GM19239 (cell line): Measurements from ENCODE around the gene DIPK1B.

Experiments
- DNase-seq: peaks from one replicate; pipeline ENCODE4 v3.0.0; 2011; ENCODE audit warnings: low spot score; ENCODE audit not compliant: insufficient read length
- FAIRE-seq: peaks from 2 replicates; lab custom pipeline; 2011; peaks lifted over from hg19 to GRCh38; lab: Jason Lieb, UNC

The DIPK1B gene

DNA sequence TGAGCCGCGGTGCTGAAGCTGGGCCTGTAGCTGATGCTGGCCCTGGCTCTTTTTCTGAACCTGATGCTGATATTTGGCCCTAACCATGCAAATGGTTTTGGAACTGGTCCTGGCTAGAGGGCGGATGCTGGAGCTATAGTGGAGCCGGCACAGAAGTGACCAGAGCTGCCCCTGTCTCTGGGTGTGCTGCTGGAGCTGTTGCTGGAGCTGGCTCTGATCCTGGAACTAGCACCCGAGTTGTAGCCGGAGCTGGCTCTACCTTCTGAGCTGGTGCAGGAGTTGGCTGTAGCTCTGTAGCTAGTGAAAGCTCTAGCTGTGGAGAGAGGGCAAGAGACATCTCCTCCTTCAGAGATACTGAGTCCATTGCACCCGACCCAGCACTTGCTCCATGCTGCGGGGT, 17.6 kb downstream of the DIPK1B start:
- FAIRE-seq, result no peak

DNA sequence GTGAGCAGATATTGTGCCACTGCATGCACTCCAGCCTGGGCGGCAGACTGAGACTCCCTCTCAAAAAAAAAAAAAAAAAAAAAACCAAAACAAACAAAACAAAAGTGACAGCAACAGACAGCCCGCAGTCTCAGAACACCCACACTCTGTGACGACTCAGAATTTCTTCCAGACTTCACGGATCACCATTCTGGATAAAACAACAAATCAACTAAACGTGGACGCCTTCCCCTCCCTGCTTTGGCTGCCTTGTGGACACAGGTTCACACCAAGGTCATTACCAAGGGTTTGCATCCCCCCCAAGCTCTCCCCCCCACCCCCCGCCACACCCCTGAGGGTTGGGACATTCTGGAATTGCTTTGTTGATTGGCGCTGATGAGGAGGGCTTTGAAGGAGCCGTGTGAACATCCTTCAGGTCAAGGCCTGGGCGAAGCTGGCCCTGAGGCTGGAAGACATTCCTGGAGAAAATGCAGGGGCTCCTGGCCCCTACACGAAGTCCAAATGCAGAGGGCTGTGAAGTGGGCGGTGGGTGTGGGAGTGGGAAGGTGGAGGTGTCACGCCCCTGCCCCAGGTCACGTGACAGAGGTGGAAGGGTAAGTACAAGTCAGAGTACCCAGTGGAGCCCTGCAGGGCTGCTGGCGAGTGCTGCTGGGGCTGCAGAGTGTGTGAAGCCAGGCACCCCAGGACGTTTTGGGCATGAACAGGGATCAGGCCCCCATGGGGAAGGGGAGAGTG, 20.2 kb downstream of the DIPK1B start:
- DNase-seq (no peak), FAIRE-seq (no peak)

More for the DNA sequence above, 17.6 kb downstream of the DIPK1B start:
- DNase-seq, result no peak

GRCh38 chr9:136733611-136734010, 21.2 kb downstream of the DIPK1B start:
- no peak for FAIRE-seq
- no peak for DNase-seq

DNA sequence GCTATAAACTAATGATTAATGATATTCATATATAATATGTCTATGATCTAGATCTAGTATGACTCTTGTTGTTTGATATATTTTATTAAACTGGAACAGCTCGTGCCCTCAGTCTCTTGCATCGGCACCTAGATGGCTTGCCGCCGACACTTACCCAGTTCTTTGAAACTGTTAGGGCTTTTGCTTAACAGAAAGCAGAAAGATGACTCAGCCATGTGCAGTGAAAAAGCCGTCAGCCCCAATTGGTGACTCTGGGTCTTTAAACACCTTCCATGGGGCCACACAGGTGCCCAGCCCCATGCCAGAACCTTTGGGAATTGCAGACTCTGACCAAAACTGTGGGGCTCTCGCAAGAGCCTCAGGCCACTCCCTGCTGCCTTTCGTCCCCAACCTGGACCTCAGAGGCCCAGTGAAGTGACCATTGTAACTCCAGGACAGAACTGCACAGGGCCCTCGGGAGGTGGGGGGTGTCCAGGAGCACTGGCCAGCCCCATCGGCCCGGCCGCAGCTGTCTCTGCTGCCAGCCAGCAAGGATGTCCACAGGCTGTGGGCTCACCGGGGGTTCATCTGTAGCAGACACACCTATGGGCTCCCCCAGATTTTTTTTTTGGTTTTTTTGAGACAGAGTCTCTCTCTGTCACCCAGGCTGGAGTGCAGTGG, 22.6 kb downstream of the DIPK1B start:
- FAIRE-seq, result no peak
- no peak for DNase-seq

DNA sequence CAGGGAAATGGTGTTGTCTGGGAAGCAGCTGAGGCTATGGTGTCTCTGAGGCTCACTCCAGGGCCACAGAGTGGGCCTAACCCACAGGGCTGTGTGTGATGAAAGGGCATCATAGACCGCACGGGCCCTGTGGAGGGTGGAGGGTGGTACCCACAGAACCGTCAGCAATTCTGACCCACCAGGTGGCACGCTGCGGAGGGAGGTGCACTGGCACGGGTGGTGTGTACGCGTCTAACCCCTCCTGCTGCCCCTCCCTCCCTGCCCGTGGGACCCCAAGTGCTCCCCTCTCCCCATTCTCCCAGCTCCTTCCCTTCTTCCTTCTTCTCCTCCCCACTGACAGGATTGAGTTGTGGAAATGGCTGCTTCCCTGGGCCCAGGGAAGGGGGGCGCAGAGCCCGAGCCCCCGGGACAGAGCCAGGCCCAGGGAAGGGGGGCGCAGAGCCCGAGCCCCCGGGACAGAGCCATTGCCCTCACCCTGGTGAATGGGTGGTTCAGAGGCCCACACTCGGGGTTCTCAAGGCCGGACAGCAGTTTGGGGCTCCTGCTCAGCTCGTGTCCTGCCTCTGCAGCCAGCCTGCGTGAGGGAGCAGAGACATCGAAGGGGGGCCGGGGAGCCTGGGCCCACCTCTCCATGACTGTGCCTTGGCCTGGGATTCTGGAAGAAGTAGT, 23.6 kb downstream of the DIPK1B start:
- FAIRE-seq (no peak), DNase-seq (no peak)

GRCh38 chr9:136738960-136739359, 26.6 kb downstream of the DIPK1B start:
- DNase-seq (no peak), FAIRE-seq (no peak)

DNA sequence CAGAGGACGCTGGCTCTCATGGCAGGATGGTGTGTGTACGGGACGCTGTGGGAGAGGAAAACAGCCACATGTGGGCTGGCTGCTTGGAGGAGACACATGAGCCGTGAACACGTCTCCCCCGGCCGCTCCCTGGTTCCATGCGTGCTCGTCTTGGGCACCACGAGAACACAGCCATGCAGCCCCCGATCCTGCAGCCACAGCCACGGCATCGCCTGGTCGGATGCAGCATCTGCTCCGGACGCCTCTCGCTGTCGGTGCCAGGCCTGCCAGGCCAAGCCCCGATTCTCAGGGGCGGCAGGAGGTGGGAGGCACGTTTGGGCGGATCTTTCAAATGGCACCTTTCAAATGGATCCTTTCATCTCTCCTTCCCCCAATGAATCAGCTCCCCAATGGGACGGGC, 27.1 kb downstream of the DIPK1B start:
- DNase-seq (no peak), FAIRE-seq (no peak)

DNA sequence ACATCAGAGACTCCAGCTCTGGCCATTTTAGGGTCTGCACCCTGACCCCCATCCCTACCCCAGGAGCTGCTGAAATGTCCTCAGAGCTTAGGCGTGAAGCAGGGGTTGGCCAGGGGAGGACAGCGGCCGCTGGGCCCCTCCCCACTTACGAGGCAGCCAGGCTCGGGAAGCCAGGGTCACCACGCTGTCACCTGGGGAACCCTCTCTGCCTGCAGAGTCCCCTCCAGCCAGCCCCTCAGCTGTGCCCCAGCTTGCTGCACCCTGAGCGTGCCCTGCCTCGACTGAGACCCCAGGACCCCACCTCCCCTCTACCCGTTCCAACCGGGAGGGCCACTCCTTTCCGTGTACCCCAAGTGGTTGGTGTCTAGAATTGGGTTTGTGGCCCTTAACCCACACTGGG, 27.7 kb downstream of the DIPK1B start:
- FAIRE-seq, result no peak
- no peak for DNase-seq

- FAIRE-seq (no peak), DNase-seq (no peak)
These were observed 28.1 kb downstream of the DIPK1B start for GRCh38 chr9:136740491-136740890.

GRCh38 chr9:136740971-136741882, 28.9 kb downstream of the DIPK1B start:
- DNase-seq (no peak), FAIRE-seq (no peak)

DNA sequence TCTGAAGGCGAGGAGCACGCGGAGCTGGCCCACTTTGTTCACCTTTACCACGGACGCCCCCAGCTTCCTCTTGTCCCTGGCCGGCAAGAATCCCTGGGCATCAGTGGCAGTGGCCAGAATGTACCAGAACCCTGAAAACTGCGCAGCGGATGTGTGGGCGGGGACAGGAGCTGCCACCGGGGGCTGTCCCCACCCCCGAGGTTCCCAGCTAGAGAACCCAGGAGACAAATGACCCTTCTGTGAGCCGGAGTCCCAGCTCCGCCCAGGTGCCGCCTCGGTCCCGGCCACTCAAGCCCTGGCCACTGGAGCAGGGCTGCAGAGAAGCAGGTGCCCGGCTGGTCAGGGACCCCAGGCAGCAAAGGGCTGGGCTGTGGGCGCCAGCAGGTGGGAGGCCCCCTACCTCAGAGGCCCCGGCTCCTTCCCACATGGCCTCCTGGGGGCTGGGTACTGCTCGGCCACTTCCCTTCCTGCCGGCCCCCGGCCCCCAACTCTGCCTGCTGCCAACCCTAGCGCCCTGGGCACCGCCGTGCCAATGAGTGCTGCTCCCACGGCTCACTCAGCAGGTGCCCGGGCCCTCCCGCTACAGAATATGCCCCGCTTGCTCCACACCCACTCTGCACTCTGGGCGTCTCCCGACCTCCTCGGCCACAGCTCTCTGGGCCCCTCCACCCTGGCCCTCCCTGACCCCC, 29.7 kb downstream of the DIPK1B start:
- DNase-seq (peak; percentile 77), FAIRE-seq (peak; percentile 52)

DNA sequence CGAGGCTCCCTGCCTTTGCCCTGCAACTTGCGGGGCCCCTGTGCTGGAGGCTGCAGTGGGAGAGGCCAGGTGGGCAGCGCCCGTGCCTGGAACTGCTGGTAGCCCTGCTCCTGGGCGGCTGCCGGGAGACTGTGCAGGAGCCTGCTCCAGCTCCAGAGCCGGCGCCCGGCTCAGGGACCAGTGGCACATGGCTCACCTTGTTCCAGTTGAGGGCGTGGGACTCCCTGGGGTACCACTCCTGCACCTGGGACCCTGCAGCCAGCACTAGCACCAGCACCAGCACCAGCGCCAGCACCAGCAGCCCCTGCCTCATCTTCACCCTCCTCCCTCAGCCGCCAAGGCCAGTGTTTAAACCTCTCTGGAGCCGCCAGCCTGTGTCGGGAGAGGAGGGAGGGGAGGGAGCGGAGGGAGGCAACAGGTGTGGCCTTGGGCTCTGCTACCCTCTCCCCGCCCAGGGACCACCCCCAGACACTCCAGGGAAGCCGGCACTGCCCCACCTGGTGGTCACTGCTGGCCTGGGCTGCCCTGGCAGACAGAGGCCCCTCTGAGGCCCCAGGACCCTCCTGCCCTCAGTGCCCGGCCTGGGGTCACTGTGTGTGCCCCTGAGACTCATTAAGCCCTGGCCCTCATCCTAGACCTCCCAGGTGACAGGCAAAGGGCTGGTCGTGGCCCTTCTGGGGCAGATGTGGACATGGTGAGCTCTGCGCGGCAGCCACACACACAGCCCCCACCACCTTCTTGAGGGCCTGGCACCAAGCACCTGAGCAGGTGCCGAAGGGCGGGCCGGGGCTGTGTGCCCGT, 30.4 kb downstream of the DIPK1B start, which contains the start of gene LCN10:
LCN10 (minus strand) TSS at position 350 of the 801 bp plus-strand sequence; CDS start at position 313, 37 bp downstream.
- no peak for FAIRE-seq
- no peak for DNase-seq

GRCh38 chr9:136743639-136744211, 31.4 kb downstream of the DIPK1B start:
- FAIRE-seq, result no peak

DNA sequence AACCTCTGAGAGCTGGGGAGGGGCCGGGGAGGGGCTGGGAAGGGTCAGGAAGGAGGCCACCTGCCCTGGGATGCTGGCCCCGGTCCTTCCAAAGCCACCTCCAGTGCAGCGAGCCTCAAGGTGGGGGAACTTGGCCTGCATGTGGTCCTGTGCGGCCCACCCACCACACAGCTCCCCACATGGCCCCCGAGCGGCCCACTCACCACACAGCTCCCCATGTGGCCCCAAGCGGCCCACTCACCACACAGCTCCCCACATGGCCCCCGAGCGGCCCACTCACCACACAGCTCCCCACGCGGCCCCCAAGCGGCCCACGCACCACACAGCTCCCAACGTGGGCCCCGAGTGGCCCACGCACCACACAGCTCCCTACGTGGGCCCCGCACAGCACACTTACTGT, 32.4 kb downstream of the DIPK1B start:
- FAIRE-seq, result no peak
- DNase-seq, result no peak

More at GRCh38 chr9:136743639-136744211, 31.4 kb downstream of the DIPK1B start:
- no peak for DNase-seq

- FAIRE-seq (no peak), DNase-seq (no peak)
These were observed 33.2 kb downstream of the DIPK1B start for GRCh38 chr9:136745389-136746154.

GRCh38 chr9:136746155-136746490, 33.8 kb downstream of the DIPK1B start:
- DNase-seq, result no peak
- FAIRE-seq, result no peak

DNA sequence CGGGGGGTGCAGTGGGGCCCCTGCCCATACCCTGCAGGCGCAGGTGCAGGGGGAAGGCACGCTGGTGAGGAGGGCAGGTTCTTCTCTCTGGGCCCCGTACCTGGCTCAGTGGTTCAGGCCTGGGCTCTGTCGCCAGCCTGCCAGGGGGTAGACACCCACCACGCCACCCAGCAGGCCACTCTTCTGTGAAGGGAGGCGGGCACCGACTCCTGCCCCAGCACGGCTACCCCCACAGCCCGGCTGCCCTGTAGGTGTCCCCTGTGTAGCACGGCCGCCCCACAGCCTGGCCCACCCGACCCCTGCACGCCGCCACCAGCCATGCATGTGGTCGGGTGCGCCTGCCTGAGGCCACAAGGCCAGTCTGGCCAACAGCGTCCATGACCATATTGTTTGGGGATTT, 34.2 kb downstream of the DIPK1B start:
- FAIRE-seq, result no peak

More for the DNA sequence above, 34.2 kb downstream of the DIPK1B start:
- no peak for DNase-seq
